ENCODE results near the gene UPB1. TPM values are rescaled to one million over a fixed set of nuclear protein-coding genes. Genes with fewer than 3 reads are reported as not detected.

UPB1 gene
- total RNA-seq, 2 donors from 2014 or later, result 0.08 TPM; not detected in 1

Other genes with a start within 250 kb of the UPB1 start
- gene SPECC1L, start 224.5 kb upstream of the UPB1 start, total RNA-seq, result 10 to 100 TPM; 86.3 to 87.5 TPM
- gene ADORA2A, start 67.7 kb upstream of the UPB1 start, total RNA-seq, result 1 to 10 TPM; 2.5 to 4.0 TPM
- gene GUCD1, start 59.8 kb downstream of the UPB1 start, total RNA-seq, result 100 to 1,000 TPM; 219 to 241 TPM
- gene SNRPD3, start 60.7 kb downstream of the UPB1 start, total RNA-seq, result 10 to 100 TPM; 60.3 to 70.8 TPM
- 10 to 100 TPM in 1 of 2 donors, 1 to 10 TPM in 1; 9.5 to 15.2 TPM for gene LRRC75B, start 97.7 kb downstream of the UPB1 start, total RNA-seq
- gene GGT1, start 107.9 kb downstream of the UPB1 start, total RNA-seq, result 100 to 1,000 TPM in 1 of 2 donors, 1 to 10 TPM in 1; 9.6 to 195 TPM